Naive thymus-derived CD4-positive, alpha-beta T cell (primary cell): ENCODE measurements around the gene XRCC1. TPM values are rescaled to one million over a fixed set of nuclear protein-coding genes. Genes with fewer than 3 reads are reported as not detected.
"Not testable (repeated sequence)": the region's sequence is repeated elsewhere in the genome, so short reads cannot be mapped to it uniquely, and the experiment has no call there.

Experiments used
- ATAC-seq: fragments of 150-1000 bp; cut with Tn5 transposase; 2 replicates; pipeline ENCODE4 v1.10.0; 2021; ENCODE audit warnings: mild to moderate bottlenecking, moderate library complexity
- CTCF ChIA-PET: fragments of 350-600 bp; sonication (Branson Sonifier 250); formaldehyde crosslinking; loops from one replicate; lab custom pipeline; 2021; ENCODE audit warnings: antibody characterized with exemption; lab: Charles Lee
- POLR2A ChIA-PET: fragments of 350-600 bp; sonication (Branson Sonifier 250); formaldehyde crosslinking; loops from one replicate; lab custom pipeline; 2021; ENCODE audit warnings: antibody characterized with exemption, inconsistent platforms; lab: Charles Lee
- DNase-seq, 9 donors: peaks; one replicate each; pipeline versions ENCODE4 v3.0.0 to v3.0.0-alpha.2; 2020 to 2022; ENCODE audit warnings: mixed read lengths in 1 of 9
- H3K27ac ChIP-seq: one replicate; pipeline ENCODE4 v1.7.0; 2013; ENCODE audit warnings: mild to moderate bottlenecking, low read depth, low read length, moderate library complexity
- H3K27me3 ChIP-seq, 2 donors: one replicate each; pipeline ENCODE4 v1.7.0; 2013; ENCODE audit warnings: low read length in 2 of 2, mild to moderate bottlenecking in 2 of 2, moderate library complexity in 2 of 2; ENCODE audit not compliant: control insufficient read depth in 2 of 2, insufficient read depth in 2 of 2
- H3K36me3 ChIP-seq, 3 experiments: 1 replicate in 2 of 3; 2 replicates in 1 of 3; pipeline ENCODE4 v1.7.0; 2013; ENCODE audit warnings: low read length in 3 of 3, mild to moderate bottlenecking in 3 of 3, moderate library complexity in 1 of 3; ENCODE audit not compliant: insufficient read depth in 3 of 3, control insufficient read depth in 2 of 3
- H3K4me1 ChIP-seq, 2 donors: one replicate each; pipeline ENCODE4 v1.7.0; 2013; ENCODE audit warnings: low read length in 2 of 2, mild to moderate bottlenecking in 2 of 2, moderate library complexity in 1 of 2; ENCODE audit not compliant: control insufficient read depth in 2 of 2, insufficient read depth in 2 of 2
- H3K4me3 ChIP-seq: 2 replicates; pipeline ENCODE4 v1.7.0; 2013; ENCODE audit warnings: mild to moderate bottlenecking, low read length
- H3K9me3 ChIP-seq, 3 experiments: 1 replicate in 2 of 3; 2 replicates in 1 of 3; pipeline ENCODE4 v1.7.0; 2013; ENCODE audit warnings: low read length in 3 of 3; ENCODE audit not compliant: control insufficient read depth in 2 of 3
- H3K27ac Mint-ChIP-seq, 9 donors: one replicate each; pipeline ENCODE4 v1.8.0; 2020 to 2022; ENCODE audit warnings: mixed read lengths in 9 of 9, mild to moderate bottlenecking in 8 of 9, moderate library complexity in 5 of 9, inconsistent platforms in 2 of 9
- H3K27me3 Mint-ChIP-seq, 5 donors: one replicate each; pipeline ENCODE4 v1.8.0; 2021 to 2022; ENCODE audit warnings: mixed read lengths in 5 of 5, mild to moderate bottlenecking in 1 of 5
- H3K36me3 Mint-ChIP-seq, 5 donors: one replicate each; pipeline ENCODE4 v1.8.0; 2020 to 2022; ENCODE audit warnings: mixed read lengths in 5 of 5, mild to moderate bottlenecking in 3 of 5, inconsistent platforms in 1 of 5
- H3K4me1 Mint-ChIP-seq, 7 donors: one replicate each; pipeline ENCODE4 v1.8.0; 2020 to 2022; ENCODE audit warnings: mixed read lengths in 7 of 7, mild to moderate bottlenecking in 3 of 7, inconsistent platforms in 1 of 7
- H3K4me3 Mint-ChIP-seq, 10 donors: one replicate each; pipeline ENCODE4 v1.8.0; 2020 to 2022; ENCODE audit warnings: mild to moderate bottlenecking in 10 of 10, mixed read lengths in 10 of 10, moderate library complexity in 6 of 10, inconsistent platforms in 2 of 10
- H3K9me3 Mint-ChIP-seq, 11 donors: one replicate each; pipeline ENCODE4 v1.8.0; 2020 to 2022; ENCODE audit warnings: mixed read lengths in 11 of 11, mild to moderate bottlenecking in 4 of 11, inconsistent platforms in 1 of 11, moderate library complexity in 1 of 11
- intact Hi-C, 2 donors: fragments of 100-400 bp; cut with micrococcal nuclease; formaldehyde crosslinking; loops; one replicate each; pipeline ENCODE4 v1.15.1; 2023
- polyA plus RNA-seq, 2 donors: library from polyadenylated mRNA; unstranded; fragments of 300-500 nt; fragmentation: Illumina TruSeq; gene quantifications; one replicate each; pipeline ENCODE4 v1.2.3, GENCODE V29; 2021
- total RNA-seq, 6 experiments: library from RNA in 5 of 6; stranded (reverse) in 5 of 6; gene quantifications; 1 replicate in 5 of 6; 2 replicates in 1 of 6; pipeline ENCODE4 v1.2.3 and lab custom pipeline; 2021 to 2026

Gene XRCC1
- total and polyA plus RNA-seq, 7 experiments from 2014 or later, result 27.2 to 36.1 (median 34.8) TPM

DNA sequence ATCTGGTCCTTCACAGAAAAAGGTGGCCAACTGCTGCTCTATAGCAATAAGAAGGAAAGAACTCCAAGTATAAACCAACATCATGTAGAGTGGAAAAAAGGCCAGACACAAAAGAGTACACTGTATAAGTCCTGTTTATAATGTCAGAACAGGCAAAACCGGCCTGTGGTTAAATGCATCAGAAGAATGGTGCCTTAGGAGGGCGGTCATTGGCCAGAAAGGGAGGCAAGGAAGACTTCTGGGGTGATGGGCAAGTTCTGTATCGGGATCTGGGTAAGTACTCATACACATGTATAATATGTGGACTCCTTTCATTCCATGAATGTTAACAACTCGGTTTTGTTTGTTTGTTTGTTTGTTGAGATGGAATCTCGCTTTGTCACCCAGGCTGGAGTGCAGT, 52.4 kb downstream of the XRCC1 start:
- intact Hi-C loops, result loop anchor here in 1 of 2 donors (10.0 kb wide), 1 partner anchor 262 kb away; the partner anchor contains the start of gene KCNN4
- Mint-ChIP-seq H3K36me3 (peaks cover 0 to 8% (median 4%) of the 10 kb centered on the region in 5 donors), H3K9me3 (no peaks in the 10 kb centered on the region), H3K4me3 (peak overlapping the region in 1 of 10 donors; percentile 48), H3K4me1 (peaks cover 25 to 39% (median 32%) of the 10 kb centered on the region in 7 donors), H3K27ac (peak overlapping the region in 6 of 9 donors; percentile 38 to 91 (median 71)), H3K27me3 (no peaks in the 10 kb centered on the region)
- no peak for ATAC-seq
- H3K9me3 ChIP-seq, result no peaks in the 10 kb centered on the region
- no peak for DNase-seq
- ChIA-PET POLR2A (interaction anchor here (1.1 to 1.6 kb wide), 4 partner anchors 83 to 90 kb away, joined by 3 to 4 read pairs (median 4); no protein-coding TSS in a partner anchor), CTCF (interaction anchor here (0.7 to 11.4 kb wide), 4 partner anchors 77 to 851 kb away, joined by 3 to 250 read pairs (median 56); no protein-coding TSS in a partner anchor)
- H3K4me1 ChIP-seq, result peaks cover 18 to 22% of the 10 kb centered on the region in 2 donors
- peaks cover 0 to 7% (median 0%) of the 10 kb centered on the region in 3 experiments for H3K36me3 ChIP-seq
- H3K4me3 ChIP-seq, result no peak overlapping the region
- H3K27ac ChIP-seq, result no peak overlapping the region
- no peaks in the 10 kb centered on the region for H3K27me3 ChIP-seq

DNA sequence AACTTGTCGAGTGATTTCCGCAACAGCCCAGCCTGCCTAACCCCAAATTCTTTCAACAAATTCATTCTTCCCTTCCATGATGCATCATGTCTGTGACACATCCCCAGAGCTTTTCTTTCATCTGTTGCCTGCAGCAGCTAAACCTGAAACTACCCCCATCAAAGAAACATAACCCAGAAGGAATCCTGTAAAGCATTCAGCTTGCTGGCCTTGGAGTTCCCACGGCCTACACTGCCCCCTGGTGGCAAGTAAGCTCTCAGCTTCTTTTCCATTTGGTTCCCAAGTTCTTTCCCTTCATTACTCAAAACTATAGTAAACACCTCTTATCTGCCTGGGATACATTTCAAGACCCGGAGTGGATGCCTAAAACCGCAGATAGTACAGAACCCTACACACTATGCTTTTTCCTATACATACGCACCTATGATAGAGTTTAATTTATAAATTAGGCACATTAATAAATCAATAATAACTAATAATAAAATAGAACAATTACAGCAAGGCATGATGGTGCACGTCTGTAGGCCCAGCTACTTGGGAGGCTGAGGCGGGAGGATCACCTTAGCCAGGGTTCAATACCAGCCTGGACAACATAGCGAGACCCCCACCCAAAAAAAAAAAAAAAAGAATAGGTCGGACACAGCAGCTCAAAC, 55.8 kb downstream of the XRCC1 start:
- POLR2A ChIA-PET, result interaction anchor here (1.0 to 2.1 kb wide), 10 partner anchors 11 to 87 kb away, joined by 3 to 36 read pairs (median 6); partner anchors contain the start of genes PHLDB3 and ZNF575
- Mint-ChIP-seq H3K27ac (peak overlapping the region in 8 of 9 donors; percentile 10 to 87 (median 65)), H3K4me1 (peaks cover 9 to 23% (median 18%) of the 10 kb centered on the region in 7 donors), H3K9me3 (no peaks in the 10 kb centered on the region), H3K27me3 (no peaks in the 10 kb centered on the region), H3K36me3 (peaks cover 0 to 8% (median 4%) of the 10 kb centered on the region in 5 donors), H3K4me3 (peak overlapping the region in 8 of 10 donors; percentile 2 to 22 (median 6))
- Histone ChIP-seq H3K9me3 (no peaks in the 10 kb centered on the region), H3K4me3 (no peak overlapping the region), H3K27ac (no peak overlapping the region), H3K4me1 (peaks cover 4 to 5% of the 10 kb centered on the region in 2 donors), H3K36me3 (peaks cover 0 to 3% (median 0%) of the 10 kb centered on the region in 3 experiments), H3K27me3 (no peaks in the 10 kb centered on the region)
- ATAC-seq (peak; percentile 97), DNase-seq (peak; percentile 64 to 85 (median 80))
- intact Hi-C loops, result loop anchor here (1.0 to 10.0 kb wide), 7 partner anchors 15 to 312 kb away; partner anchors contain the start of genes PHLDB3 (in 2 of the 2), KCNN4 (in 1 of the 2) and PSG4 (in 1 of the 2)
- CTCF ChIA-PET, result interaction anchor here (0.6 to 11.4 kb wide), 22 partner anchors 9 to 130 kb away, joined by 3 to 250 read pairs (median 5); partner anchors contain the start of genes PHLDB3 and ZNF575

DNA sequence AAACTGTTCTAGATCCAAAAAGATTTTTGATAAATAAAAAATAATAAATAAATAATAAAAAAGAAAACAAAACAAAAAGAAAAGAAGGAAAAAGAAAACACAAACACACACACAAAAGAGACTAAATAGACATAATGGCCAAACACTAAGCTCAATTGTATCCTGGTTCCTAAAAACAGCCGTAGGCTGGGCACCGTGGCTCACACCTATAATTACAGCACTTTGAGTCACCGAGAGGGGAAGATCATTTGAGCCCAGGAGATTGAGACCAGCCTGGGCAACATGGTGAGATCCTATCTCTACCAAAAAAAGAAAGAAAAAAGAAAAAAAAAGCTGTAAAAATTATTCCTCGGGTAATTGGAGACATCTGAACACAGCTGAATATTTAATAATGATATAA, 57.3 kb downstream of the XRCC1 start:
- POLR2A ChIA-PET, result interaction anchor here (0.8 to 1.9 kb wide), 3 partner anchors 13 to 79 kb away, joined by 3 to 8 read pairs (median 3); partner anchors contain the start of gene PHLDB3
- no peak overlapping the region for H3K4me3 ChIP-seq

DNA sequence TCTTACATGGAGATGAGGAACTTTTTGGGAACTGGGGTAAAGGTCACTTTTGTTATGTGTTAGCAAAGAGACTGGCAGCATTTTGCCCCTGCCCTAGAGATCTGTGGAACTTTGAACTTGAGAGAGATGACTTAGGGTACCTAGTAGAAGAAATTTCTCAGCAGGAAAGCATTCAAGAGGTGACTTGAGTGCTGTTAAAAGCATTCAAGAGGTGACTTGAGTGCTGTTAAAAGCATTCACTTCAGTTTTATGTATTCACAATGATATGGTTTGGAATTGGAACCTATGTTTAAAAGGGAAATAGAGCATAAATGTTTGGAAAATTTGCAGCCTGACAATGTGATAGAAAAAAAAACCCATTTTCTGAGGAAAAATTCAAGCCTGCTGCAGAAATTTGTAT, 62.9 kb downstream of the XRCC1 start:
- intact Hi-C loops, result not testable (repeated sequence)

More for the DNA sequence above, 57.3 kb downstream of the XRCC1 start:
- H3K9me3 Mint-ChIP-seq, result no peaks in the 10 kb centered on the region
- intact Hi-C loops, result loop anchor here in 1 of 2 donors (5.0 kb wide), 1 partner anchor 311 kb away; the partner anchor contains the start of gene PSG4
- no peaks in the 10 kb centered on the region for H3K27me3 ChIP-seq
- peaks cover 8 to 15% (median 13%) of the 10 kb centered on the region in 7 donors for H3K4me1 Mint-ChIP-seq
- H3K36me3 Mint-ChIP-seq, result peaks cover 0 to 8% (median 4%) of the 10 kb centered on the region in 5 donors
- H3K4me3 Mint-ChIP-seq, result no peak overlapping the region
- H3K27ac Mint-ChIP-seq, result no peak overlapping the region
- H3K4me1 ChIP-seq, result peaks cover 0 to 4% of the 10 kb centered on the region in 2 donors
- CTCF ChIA-PET, result interaction anchor here (0.6 to 11.4 kb wide), 6 partner anchors 10 to 87 kb away, joined by 3 to 250 read pairs (median 4); no protein-coding TSS in a partner anchor
- no peak for DNase-seq
- H3K9me3 ChIP-seq, result no peaks in the 10 kb centered on the region
- H3K36me3 ChIP-seq, result peaks cover 0 to 3% (median 0%) of the 10 kb centered on the region in 3 experiments
- H3K27ac ChIP-seq, result no peak overlapping the region
- no peak for ATAC-seq
- H3K27me3 Mint-ChIP-seq, result no peaks in the 10 kb centered on the region

DNA sequence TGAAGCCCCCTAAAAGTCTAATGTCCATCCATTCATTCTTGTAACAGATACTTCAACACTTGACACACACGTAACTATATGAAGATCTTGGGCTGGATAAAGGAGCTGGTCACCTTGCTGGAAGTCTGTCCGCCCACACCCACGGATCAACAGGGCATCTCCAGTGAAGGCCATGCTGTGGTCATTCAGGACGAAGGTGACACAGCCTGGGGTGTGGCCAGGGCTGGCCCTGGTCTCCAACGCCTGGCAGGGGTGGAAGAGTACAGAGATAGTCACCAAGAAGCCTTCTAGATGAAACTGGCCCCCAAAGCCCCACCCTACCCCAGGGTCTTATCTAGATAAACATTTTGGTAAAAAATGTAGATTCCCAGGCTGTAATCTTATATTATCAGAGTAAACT, 64.0 kb downstream of the XRCC1 start:
- intact Hi-C loops, result no loop called here
- Histone ChIP-seq H3K27me3 (no peaks in the 10 kb centered on the region), H3K9me3 (no peaks in the 10 kb centered on the region), H3K4me3 (no peak overlapping the region), H3K36me3 (peaks cover 0 to 23% (median 0%) of the 10 kb centered on the region in 3 experiments), H3K27ac (no peak overlapping the region), H3K4me1 (no peaks in the 10 kb centered on the region)
- Mint-ChIP-seq H3K9me3 (no peaks in the 10 kb centered on the region), H3K4me3 (no peak overlapping the region), H3K4me1 (peaks cover 0 to 5% (median 0%) of the 10 kb centered on the region in 7 donors), H3K27ac (peak overlapping the region in 2 of 9 donors; percentile 8 to 25), H3K27me3 (no peaks in the 10 kb centered on the region), H3K36me3 (peaks cover 0 to 30% (median 18%) of the 10 kb centered on the region in 5 donors)
- ATAC-seq (no peak), DNase-seq (no peak)
- POLR2A ChIA-PET, result no interaction called here
- CTCF ChIA-PET, result interaction anchor here (3.0 kb wide), 1 partner anchor 9 kb away, joined by 14 read pairs; no protein-coding TSS in a partner anchor

More for the DNA sequence above, 62.9 kb downstream of the XRCC1 start:
- H3K9me3 ChIP-seq, ATAC-seq, H3K4me1 Mint-ChIP-seq, H3K27me3 Mint-ChIP-seq, CTCF ChIA-PET, H3K4me3 Mint-ChIP-seq, H3K4me1 ChIP-seq, POLR2A ChIA-PET, H3K9me3 Mint-ChIP-seq, DNase-seq, H3K27me3 ChIP-seq, H3K27ac ChIP-seq, H3K4me3 ChIP-seq: not testable (repeated sequence)
- H3K27ac Mint-ChIP-seq, result peak overlapping the region in 2 of 9 donors; percentile 4 to 72
- peaks cover 0 to 23% (median 0%) of the 10 kb centered on the region in 3 experiments for H3K36me3 ChIP-seq
- H3K36me3 Mint-ChIP-seq, result peaks cover 0 to 33% (median 18%) of the 10 kb centered on the region in 5 donors

DNA sequence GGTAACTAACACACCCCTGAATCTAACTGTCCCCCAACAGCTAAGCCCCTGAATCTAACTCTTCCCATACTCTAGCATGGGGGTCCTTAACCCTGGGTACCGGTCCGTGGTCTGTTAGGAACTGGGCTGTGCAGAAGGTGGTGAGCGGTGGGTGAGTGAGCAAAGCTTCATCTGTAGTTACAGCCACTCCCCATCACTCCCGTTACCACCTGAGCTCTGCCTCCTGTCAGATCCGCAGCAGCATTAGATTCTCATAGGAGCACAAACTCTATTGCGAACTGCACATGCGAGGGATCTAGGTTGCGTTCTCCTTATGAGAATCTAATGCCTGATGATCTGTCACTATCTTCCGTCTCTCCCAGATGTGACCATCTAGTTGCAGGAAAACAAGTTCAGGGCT, 64.6 kb downstream of the XRCC1 start:
- Histone ChIP-seq H3K27me3 (no peaks in the 10 kb centered on the region), H3K4me1 (no peaks in the 10 kb centered on the region), H3K4me3 (no peak overlapping the region), H3K27ac (no peak overlapping the region), H3K9me3 (no peaks in the 10 kb centered on the region), H3K36me3 (peaks cover 0 to 23% (median 0%) of the 10 kb centered on the region in 3 experiments)
- POLR2A ChIA-PET, result interaction anchor here (0.6 kb wide), 1 partner anchor 84 kb away, joined by 5 read pairs; no protein-coding TSS in a partner anchor
- peak overlapping the region in 4 of 9 donors; percentile 25 to 59 (median 49) for H3K27ac Mint-ChIP-seq
- no peak overlapping the region for H3K4me3 Mint-ChIP-seq
- CTCF ChIA-PET, result interaction anchor here (1.7 to 3.0 kb wide), 2 partner anchors 9 to 64 kb away, joined by 6 to 14 read pairs; no protein-coding TSS in a partner anchor
- DNase-seq (no peak), ATAC-seq (no peak)
- H3K27me3 Mint-ChIP-seq, result no peaks in the 10 kb centered on the region
- peaks cover 0 to 30% (median 18%) of the 10 kb centered on the region in 5 donors for H3K36me3 Mint-ChIP-seq
- H3K4me1 Mint-ChIP-seq, result peaks cover 0 to 10% (median 4%) of the 10 kb centered on the region in 7 donors
- intact Hi-C loops, result no loop called here
- H3K9me3 Mint-ChIP-seq, result no peaks in the 10 kb centered on the region
